ENCODE results near the gene UNC79.

- TF ChIP-seq, protein P1, sequence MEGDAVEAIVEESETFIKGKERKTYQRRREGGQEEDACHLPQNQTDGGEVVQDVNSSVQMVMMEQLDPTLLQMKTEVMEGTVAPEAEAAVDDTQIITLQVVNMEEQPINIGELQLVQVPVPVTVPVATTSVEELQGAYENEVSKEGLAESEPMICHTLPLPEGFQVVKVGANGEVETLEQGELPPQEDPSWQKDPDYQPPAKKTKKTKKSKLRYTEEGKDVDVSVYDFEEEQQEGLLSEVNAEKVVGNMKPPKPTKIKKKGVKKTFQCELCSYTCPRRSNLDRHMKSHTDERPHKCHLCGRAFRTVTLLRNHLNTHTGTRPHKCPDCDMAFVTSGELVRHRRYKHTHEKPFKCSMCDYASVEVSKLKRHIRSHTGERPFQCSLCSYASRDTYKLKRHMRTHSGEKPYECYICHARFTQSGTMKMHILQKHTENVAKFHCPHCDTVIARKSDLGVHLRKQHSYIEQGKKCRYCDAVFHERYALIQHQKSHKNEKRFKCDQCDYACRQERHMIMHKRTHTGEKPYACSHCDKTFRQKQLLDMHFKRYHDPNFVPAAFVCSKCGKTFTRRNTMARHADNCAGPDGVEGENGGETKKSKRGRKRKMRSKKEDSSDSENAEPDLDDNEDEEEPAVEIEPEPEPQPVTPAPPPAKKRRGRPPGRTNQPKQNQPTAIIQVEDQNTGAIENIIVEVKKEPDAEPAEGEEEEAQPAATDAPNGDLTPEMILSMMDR (IDR thresholded peaks at IDR 0.05): no peak
- no peak for TF ChIP-seq POLR2A (IDR thresholded peaks at IDR 0.05)
Observed at GRCh38 chr14:93533437-93533836, 102.7 kb downstream of the UNC79 start.
